T-helper 1 cell treated with Interleukin-12 subunit alpha and Interleukin-12 subunit beta and Interleukin-4 antibody, amounts not matched to agents 30 ng/mL and 1 ng/mL, for 36 hours (primary cell): ENCODE measurements around the gene PCYT2. TPM values are rescaled to one million over a fixed set of nuclear protein-coding genes. Genes with fewer than 3 reads are reported as not detected.

Experiments used
- intact Hi-C: fragments of 100-400 bp; cut with micrococcal nuclease; formaldehyde crosslinking; loops from one replicate; pipeline ENCODE4 v1.15.1; 2024
- total RNA-seq: library from RNA; stranded (reverse); gene quantifications from 2 replicates; pipeline ENCODE4 v1.2.3, GENCODE V29; 2022

The PCYT2 gene
- total RNA-seq, 1 donor from 2014 or later, result 38.2 TPM

GRCh38 chr17:81860756-81861568 is 50.2 kb downstream of the PCYT2 start:
- intact Hi-C loops, result loop anchor here (1.0 to 10.0 kb wide), 17 partner anchors 9 to 622 kb away; partner anchors contain the start of genes ACTG1, ALYREF, ANAPC11 and ARL16

GRCh38 chr17:81859906-81860755 is 51.1 kb downstream of the PCYT2 start, which contains the start of gene P4HB:
Gene P4HB (minus strand): TSS chr17:81860535. CDS start chr17:81860471, 64 bp downstream.
- intact Hi-C loops, result loop anchor here (1.0 to 10.0 kb wide), 15 partner anchors 27 to 621 kb away; partner anchors contain the start of genes ACTG1, ALYREF, ANAPC11 and ARL16

GRCh38 chr17:81858967-81859905 is 52.0 kb downstream of the PCYT2 start:
- intact Hi-C loops, result no loop called here

GRCh38 chr17:81858170-81858966 is 52.8 kb downstream of the PCYT2 start:
- intact Hi-C loops, result no loop called here

GRCh38 chr17:81854974-81855774 is 56.0 kb downstream of the PCYT2 start:
- intact Hi-C loops, result no loop called here

- intact Hi-C loops, result no loop called here
Measured at GRCh38 chr17:81852237-81852636, 59.0 kb downstream of the PCYT2 start.

GRCh38 chr17:81851423-81851822 is 59.8 kb downstream of the PCYT2 start:
- intact Hi-C loops, result no loop called here

Other genes with a start within 250 kb of the PCYT2 start
- 48.1 and 48.8 TPM in 2 replicates for gene OXLD1, start 244.8 kb downstream of the PCYT2 start, total RNA-seq
- gene CCDC137, start 244.7 kb downstream of the PCYT2 start, total RNA-seq, result 33.2 and 38.5 TPM in 2 replicates
- 30.9 and 31.1 TPM in 2 replicates for gene ARL16, start 227.6 kb downstream of the PCYT2 start, total RNA-seq
- gene HGS, start 227.4 kb downstream of the PCYT2 start, total RNA-seq, result 127 TPM in 2 replicates
- gene MRPL12, start 208.0 kb downstream of the PCYT2 start, total RNA-seq, result 85.6 and 86.6 TPM in 2 replicates
- 25.9 and 26.9 TPM in 2 replicates for gene SLC25A10, start 199.1 kb downstream of the PCYT2 start, total RNA-seq
- gene GCGR, start 107.2 kb downstream of the PCYT2 start, total RNA-seq, result not detected in 2 replicates
- 53.5 and 56.8 TPM in 2 replicates for gene MCRIP1, start 78.1 kb downstream of the PCYT2 start, total RNA-seq
- not detected in 2 replicates for gene PPP1R27, start 76.3 kb downstream of the PCYT2 start, total RNA-seq
- 548 and 588 TPM in 2 replicates for gene P4HB, start 50.9 kb downstream of the PCYT2 start, total RNA-seq
- gene ARHGDIA, start 40.1 kb downstream of the PCYT2 start, total RNA-seq, result 671 and 678 TPM in 2 replicates
- gene ALYREF, start 19.8 kb downstream of the PCYT2 start, total RNA-seq, result 167 and 172 TPM in 2 replicates
- gene ANAPC11, start 19.7 kb downstream of the PCYT2 start, total RNA-seq, result 108 and 111 TPM in 2 replicates
- gene NPB, start 9.2 kb downstream of the PCYT2 start, total RNA-seq, result 0.32 and 0.34 TPM in 2 replicates
- 62.7 and 71.3 TPM in 2 replicates for gene SIRT7, start 6.8 kb upstream of the PCYT2 start, total RNA-seq
- 26.2 and 28.5 TPM in 2 replicates for gene MAFG, start 16.3 kb upstream of the PCYT2 start, total RNA-seq
- 36.0 and 42.3 TPM in 2 replicates for gene PYCR1, start 25.9 kb upstream of the PCYT2 start, total RNA-seq
- not detected in 2 replicates for gene MYADML2, start 35.8 kb upstream of the PCYT2 start, total RNA-seq
- gene NOTUM, start 49.8 kb upstream of the PCYT2 start, total RNA-seq, result 0.78 and 1.6 TPM in 2 replicates
- 34.4 and 38.2 TPM in 2 replicates for gene ASPSCR1, start 66.2 kb upstream of the PCYT2 start, total RNA-seq
- gene CENPX, start 111.5 kb upstream of the PCYT2 start, total RNA-seq, result 71.2 and 71.7 TPM in 2 replicates
- 31.2 and 33.2 TPM in 2 replicates for gene LRRC45, start 111.9 kb upstream of the PCYT2 start, total RNA-seq
- gene RAC3, start 120.3 kb upstream of the PCYT2 start, total RNA-seq, result 5.0 and 6.7 TPM in 2 replicates
- 92.9 and 97.1 TPM in 2 replicates for gene DCXR, start 126.3 kb upstream of the PCYT2 start, total RNA-seq
- 26.7 and 28.2 TPM in 2 replicates for gene RFNG, start 140.4 kb upstream of the PCYT2 start, total RNA-seq
- gene GPS1, start 140.5 kb upstream of the PCYT2 start, total RNA-seq, result 87.9 and 99.1 TPM in 2 replicates
- 131 and 136 TPM in 2 replicates for gene DUS1L, start 154.4 kb upstream of the PCYT2 start, total RNA-seq
- 184 and 185 TPM in 2 replicates for gene FASN, start 186.8 kb upstream of the PCYT2 start, total RNA-seq